GM19324 (cell line): ENCODE measurements around the gene LDLRAD4.

Experiments
- ATAC-seq: cut with Tn5 transposase; IDR thresholded peaks from one replicate; pipeline ENCODE4 v1.9.1; 2021; ENCODE audit warnings: mild to moderate bottlenecking, moderate library complexity; ENCODE audit not compliant: unreplicated experiment, low FRiP score

LDLRAD4 gene

DNA sequence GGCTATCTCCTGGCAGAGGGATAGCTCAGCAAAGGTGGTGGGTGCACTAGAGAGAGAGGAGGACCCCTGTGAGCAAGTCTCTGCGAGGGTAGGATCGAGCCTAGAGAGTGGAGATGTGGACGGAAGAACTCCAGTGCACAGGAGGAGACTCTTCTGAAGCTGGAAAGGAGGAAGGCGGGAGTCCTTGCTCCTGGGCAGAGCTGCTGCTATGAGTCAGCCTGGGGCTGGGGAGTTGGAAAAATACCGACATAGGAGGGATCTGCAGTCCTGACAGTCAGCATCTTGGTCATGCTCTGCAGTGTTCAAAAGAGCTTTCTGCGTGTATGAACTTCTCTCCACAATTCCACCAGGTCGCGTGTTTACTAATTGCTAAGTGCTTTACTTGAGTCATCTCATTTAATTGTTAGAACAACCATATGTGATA is 233.8 kb downstream of the LDLRAD4 start:
- no peak for ATAC-seq

DNA sequence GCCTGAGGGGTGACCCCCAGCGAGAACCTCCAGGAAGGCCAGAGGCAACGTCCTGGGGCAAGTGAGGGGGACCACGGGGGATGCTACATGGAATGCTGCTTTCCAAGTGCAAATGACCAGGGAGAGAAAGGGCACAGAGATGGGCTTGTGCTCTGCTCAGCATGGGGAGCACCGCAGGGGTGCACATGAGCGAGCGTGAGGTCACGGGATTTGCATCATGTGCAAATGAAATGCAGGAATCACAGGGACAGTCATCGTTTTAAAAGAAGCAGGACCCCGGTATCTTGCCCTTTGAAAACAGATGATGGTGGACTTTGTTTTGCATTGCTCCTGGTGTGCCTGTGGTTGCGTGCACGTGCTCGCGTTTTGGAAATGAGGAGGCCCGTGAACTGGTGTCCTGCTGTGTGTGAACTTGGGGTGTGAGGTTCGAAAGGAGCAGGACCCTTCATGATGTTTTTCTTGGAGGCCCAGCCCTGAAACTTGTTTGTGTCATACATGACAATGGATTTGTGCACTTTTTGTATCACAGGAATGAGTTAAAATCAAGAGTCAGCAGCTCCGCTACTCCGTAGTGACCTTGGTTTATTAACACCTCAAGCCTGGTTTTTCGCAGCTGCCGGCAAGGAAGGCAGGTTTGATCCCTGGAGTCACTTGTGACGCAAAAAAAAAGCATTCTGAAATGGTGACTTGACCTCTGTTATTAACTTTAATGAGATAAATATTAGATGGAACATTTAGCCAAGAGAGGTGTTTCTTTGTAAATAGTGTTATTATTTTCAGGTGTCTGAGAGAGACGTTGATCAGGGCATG is 234.5 kb downstream of the LDLRAD4 start:
- no peak for ATAC-seq

DNA sequence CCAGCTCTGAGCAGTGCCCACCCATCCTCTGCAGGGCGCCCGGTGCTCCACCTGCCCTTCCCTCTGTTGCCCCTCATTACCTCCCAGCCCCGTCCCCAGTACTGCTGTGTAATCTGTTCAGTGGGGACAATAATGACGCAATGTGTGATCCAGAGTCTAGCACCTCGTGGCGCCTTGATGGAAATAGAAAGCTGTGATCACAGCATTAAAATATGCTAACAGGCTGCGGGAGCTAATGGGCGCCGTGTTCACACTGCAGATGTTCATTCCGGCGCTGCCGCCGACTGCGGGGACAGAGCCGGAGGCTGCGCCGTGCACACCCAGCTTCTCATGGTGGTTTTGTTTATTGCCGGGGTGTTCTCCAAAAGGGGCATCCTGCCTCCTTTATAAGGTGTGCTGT is 235.2 kb downstream of the LDLRAD4 start:
- ATAC-seq: no peak

DNA sequence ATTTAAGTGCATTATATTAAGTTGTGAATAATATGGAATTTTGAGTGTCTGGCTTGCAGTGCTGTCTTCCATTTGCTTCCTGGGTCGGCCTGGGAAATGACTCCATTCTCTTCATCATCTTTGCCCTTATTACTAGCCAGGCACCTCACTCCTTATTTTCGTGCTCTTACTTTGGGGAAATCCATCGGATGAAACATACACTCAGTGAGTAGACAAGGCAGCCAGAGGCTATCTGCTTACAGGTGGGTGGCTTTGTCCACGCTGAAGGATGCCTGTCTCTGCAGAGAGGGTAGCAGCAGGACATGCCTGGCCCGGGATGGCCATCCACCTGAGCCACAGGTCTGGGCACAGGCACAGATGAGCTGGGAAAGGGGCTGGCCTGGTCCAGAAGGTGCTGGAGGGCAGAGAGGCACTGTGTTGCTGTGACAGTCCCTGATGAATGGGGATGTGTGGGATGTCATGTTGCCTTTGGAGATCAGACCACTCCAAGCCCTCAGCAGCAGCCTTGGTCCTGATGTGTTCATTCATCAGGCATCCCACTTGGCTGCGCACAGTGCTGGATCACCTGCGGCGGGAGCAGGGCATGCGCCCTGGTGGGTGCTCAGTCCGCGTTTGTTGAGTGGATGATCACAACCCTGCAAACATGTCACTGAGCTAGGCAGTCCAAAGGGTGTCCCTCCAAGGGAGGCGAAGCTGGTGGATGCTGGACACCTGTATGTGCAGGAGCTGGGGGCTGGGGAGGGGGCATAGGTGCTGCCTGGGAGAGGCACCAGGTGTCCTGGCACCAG is 236.0 kb downstream of the LDLRAD4 start:
- ATAC-seq: no peak

DNA sequence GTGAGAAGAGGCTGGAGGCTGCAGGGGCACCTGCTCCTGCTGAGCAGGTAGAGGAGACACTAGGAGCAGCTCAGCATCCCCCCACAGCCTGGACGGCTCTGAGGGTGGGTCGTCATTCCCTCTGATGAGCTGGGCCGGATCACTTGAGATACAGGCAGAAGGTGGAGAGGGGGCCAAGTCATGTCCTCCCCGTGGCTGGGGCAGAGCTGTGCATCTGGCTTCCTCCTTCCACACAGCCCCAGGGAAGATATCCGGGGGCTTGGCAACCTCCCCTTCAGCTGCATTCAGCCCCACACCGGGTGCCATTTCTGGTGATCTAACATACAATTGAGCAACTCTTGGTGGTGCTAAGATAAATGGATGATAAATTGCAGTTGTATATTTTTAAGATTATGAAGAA is 236.9 kb downstream of the LDLRAD4 start:
- ATAC-seq: no peak

DNA sequence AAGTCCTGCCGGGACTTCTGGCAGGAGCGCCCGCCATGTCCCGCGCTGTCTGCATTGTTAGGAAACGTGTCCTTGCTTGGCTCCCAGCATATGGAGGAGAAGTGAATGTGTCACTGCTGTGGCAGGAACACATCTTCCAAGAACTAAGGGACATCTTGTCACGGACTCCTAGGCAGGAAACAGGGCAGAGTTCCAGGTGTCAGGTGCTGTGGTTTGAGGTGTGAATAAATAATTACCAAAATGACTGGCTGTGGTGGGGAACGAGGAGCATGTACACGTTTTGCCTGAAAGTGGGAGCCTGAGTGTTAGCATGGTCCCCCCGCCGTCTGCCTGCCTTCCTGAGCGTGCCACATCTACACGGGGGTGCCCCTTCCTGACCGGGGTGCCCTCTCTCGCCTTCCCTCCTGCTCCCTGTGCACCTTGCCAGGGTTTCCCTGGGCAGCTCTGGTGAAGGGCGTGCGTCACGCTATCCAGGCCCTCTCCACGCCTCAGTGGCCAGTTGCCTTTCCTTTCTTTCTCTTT is 237.5 kb downstream of the LDLRAD4 start:
- ATAC-seq: no peak

DNA sequence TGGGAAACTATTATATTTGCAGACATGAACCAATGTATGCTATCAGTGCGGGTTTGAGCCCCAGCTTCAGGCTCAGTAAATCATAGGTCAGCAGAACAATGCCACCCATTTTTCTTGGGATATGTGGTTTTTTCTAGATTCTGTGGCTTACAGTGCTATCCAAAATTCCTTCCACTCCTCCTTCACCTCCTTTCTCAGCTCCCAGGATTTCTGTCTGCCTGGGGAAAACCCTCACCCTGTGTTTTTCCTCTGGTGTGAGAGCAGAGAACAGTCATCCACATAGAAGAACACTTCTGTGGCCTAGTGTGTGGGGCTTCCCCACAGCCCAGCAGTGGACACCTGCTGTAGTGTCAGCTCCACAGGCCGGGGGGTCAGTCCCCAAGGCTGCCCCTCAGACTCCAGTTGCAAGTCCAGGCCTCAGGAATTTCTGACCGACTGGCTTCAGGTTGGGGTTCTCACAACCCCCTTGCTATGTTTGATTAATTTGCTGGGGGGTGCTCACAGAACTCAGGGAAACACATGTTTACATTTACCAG is 238.2 kb downstream of the LDLRAD4 start:
- ATAC-seq: no peak

DNA sequence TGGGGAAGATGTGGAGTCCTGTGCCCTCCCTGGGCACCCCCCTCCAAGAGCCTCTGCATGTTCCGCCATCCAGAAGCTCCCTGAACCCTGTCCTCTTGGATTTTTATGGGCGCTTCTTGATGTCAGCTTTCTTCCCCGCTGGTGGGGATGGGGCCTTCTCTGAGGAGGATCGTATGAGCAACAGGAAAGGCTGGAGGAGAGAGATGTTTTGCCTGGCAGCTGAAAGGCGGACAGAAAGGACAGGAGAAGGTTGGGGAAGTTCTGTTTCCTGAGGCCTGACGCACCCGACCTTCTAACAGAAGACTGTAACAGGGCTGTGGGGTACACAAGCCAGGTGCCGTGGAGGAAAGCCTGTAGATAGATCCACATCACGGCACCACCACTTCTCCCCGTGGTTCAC is 238.8 kb downstream of the LDLRAD4 start:
- no peak for ATAC-seq

DNA sequence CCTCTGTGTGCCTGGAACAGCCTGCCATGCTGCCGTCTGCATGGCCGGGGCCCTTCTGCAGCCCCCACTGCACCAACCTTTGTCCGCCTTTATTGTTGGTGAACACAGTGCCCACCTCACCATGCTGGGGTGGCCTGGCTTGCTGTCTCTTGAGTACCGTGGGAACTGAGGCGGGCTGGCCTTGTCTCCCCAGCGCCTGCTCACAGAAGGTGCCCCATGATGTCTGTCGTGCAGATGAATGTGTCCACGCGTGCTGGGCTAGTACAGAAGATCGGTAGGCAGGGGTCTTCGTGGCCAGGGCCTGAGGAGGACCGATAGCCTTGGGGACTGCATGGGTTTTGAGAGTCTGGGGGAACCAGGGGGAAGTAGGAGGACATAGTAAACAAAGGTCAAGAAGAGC is 242.4 kb downstream of the LDLRAD4 start:
- ATAC-seq: no peak

DNA sequence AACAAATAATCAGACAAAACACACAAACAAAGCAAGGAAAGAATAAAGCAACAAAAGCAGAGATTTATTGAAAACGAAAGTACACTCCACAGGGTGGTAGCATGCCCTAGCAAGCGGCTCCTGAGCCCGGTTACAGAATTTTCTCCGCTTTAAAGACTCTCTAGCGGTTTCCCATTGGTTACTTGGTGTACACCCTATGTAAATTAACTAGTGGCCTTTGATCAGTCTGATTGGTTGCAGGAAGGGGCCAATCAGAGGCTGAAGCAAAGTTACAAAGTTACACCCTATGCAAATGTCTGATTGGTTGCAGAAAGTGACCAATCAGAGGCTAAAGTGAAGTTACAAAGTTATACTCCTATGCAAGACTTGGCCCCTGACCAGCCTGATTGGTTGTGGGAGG is 242.9 kb downstream of the LDLRAD4 start:
- ATAC-seq: no peak

DNA sequence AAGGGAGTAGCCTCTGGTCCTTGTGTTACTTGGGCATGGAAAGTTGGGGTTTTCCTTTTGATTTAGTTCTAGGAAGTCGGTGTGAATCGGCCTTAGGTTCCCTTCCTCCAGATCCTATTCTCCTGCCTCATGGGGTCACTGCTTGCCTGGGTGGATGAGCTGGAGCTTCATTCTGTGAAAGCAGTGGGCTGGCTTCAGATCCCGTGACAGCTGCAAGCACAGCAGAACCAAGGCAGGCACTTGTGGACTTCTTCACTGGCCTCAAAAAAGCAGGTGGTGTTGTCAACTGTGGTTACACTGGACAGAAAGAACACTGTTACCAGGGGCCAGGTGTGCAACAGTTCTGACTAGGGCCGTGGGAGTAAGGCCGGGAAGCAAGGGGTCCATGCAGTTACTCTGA is 243.4 kb downstream of the LDLRAD4 start:
- ATAC-seq: no peak

DNA sequence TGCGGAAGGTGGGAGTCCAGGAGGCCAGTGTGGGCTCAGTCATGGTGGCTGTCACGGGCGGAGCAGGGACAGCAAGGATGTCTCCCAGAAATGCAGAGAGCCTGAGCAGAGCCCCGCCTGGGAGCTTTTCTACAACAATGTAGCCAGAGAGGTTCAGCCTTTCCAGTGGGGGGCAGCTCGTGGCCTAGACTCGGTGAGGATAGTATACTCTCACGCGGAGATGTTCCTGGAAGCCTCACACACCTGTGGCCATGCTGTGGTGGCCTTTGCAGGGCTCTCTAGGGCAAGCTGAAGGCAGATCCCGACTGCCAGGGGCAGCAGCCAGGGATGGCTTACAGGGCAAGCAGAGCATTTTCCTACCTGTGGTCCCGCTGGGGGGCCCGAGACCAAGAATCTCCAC is 244.1 kb downstream of the LDLRAD4 start:
- no peak for ATAC-seq

DNA sequence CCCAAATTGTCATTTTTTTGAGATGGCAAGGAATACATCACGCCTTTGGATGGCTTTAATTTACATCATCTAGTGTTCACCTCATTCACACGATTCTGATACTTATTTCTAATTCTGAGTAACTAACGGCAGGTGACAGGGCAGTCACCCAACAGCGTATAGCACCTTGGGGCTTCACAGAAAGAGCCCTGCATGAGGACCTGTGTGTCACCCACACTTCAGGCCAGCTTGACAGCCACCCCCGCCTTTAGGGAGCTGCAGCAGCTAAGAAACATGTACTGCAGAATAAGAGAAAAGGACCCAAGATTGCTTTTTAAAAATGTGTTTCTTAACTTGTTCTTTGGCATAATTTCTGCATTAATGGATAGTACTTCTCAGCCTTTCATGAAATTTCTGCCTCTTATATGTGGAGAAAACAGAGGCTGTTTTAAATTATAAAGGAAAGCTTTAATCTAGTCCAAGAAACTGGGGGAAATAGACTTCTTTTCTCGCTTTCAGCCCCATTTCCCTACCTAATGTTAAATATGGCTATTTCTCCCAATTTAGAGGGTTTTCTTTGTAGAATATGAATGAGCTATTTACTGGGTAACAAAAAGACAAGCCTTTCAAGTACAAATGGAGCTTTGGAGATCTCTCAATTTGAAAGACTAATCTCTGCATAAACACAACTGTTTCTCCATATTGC is 245.1 kb downstream of the LDLRAD4 start:
- ATAC-seq: no peak

DNA sequence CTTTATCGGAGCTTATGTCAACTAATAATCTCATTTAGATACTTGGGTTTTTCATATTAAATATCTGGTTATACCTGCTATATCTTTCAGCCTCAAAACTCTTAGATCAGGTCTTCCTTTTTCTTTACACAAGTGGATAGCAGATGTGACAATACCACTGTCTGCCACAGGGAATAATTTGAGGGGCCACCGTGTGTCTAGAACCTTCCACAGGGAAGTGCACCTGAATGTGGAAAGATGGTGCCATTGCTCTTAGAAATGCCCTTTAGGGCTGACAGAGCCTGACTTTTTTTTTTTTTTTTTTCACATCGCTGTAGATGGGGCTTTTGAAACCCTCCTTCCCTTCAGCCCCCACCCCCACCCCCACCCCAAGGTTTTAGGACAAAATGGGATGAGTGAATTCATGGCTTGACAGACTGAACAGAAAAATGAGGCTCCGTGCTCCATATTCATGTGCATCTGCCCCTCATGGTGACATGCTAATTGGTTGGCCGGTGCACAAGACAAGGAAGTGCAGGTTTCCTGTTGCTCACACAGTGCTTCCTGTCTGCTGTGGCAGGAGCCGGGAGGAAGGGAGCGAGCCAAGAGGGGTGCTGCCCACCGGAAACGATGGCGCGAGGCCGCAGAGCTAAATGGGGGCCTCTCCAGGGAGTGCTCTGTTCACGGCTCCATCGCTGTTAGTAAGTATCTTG is 246.0 kb downstream of the LDLRAD4 start:
- ATAC-seq: peak; percentile 93

DNA sequence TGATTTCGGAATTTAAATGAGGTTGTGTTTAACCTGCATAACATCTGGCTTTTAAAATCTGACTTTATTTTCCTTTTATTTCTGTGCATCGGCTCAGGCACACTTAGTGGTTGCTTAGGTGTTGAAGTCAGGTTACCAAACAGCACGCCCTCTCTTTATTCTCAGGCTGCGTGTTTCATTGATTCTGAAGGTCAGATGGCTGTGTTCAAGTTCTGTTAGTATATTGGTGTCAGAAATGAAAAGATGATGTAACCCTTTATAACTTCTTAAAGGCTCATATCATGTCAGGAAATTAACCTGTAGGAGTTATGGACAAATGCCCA is 246.5 kb downstream of the LDLRAD4 start:
- no peak for ATAC-seq

DNA sequence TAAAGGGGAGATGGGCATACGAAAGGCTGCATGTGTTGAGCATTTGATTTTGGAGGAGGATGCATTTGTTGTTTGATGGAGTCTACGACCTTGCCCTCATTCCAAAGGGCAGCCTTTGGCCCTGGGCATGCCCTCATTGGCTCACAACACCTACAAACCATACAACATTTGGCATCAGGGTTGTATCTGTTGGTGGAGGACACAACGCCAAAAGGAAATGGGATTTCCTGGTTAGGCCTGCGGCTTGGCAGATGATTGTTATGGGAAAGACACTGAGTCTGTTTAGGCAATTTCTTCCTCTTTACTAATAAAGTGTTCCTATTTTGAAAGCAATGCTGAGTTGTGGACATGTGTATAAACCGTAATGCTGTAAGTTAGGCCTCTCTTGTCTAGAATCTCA is 246.9 kb downstream of the LDLRAD4 start:
- ATAC-seq: no peak

DNA sequence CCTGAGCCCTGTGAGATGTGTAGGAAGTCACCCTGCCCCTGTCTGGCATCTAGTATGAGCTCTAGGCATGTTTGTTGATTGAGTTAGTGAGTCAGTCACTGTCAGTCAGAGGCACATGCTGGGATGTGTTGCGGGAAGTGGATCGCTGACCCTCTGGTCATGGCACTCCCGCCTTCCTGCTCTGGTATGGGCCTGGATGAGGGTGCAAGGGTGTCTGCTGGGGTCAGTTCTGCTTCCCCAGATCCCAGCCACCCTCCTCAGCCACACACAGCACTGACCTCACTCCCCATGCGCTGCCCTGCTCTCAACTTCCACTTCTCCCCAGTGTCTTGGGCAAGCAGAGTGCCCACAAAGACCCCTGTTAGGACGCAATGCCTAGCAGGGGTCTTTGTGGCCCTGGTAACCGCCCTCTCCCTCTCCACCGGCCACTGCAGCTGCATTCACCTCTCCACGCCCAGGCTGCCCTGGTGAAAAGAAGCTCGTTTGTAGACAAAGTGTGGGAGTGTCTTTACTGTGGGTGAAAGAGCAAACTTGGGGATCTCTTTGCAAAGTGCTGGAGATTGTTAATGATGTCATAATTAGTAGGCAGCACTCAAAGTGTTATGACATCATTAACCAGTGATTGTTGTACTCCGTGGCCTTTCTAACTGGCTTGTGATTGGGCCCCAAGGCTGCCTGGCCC is 252.1 kb downstream of the LDLRAD4 start:
- ATAC-seq: no peak

DNA sequence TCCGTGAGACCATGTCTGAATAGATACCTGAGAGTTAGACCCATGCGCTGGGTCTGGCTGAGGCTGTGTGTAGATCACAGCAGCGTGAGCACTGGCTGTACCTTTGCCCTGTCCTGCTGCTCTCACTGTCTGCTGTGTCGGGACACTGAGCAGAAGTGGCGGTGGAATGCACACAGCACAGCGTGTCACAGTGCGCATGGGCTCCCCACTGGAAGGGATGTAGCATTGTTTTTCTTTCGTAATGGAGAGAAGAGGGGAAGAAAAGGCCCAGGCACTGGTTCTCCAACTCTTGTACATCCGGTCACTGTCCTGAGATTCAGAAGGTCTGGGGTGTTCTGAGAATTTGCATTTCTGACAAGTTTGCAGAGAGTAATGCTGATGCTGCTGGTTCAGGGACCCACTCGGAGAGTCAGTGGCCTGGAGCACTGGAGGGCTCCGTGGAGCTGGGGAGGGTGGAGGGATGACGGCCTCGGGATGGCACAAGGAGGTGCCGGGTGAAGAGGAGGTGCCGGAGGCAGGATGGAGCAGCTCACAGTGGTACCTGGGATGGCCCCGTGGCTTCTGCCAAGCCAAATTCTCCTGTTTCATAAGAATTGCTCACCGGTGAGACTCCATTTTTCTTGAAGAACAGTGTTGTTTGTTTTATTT is 252.8 kb downstream of the LDLRAD4 start:
- ATAC-seq: no peak

DNA sequence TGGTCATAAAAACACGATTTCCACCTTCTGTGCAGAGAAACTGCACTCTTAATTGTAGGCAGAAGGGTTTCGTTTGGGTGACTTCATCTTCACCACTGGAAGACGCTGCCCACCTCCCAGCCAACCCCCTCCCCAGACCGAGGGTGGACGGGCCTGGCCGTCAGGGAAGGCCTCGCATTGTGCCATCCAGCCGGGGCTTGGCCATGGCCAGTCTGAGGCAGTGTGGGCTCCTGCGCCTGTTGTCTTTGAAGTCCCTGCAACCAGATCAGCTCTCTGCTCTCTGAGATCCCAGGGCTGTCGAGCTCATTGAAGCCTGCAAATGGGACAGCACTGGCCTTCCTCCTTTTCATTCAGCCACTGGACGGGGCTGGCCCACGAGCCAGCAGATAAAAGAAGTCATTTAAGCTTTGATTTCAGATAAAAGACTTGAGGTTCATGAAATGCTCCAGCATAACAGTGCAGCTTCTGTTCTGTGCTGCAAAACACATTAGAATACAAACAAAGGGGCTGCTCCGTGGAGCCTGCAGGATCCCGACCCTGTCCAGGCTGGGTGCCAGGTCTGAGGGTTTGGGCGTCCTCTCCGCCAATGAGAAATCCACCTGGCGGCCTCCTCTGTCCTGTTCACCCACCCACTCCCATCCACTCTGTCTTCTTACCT is 253.5 kb downstream of the LDLRAD4 start:
- ATAC-seq: no peak
